GM13977 (cell line): ENCODE measurements around the gene HDGFL1.

Source experiments
- DNase-seq: peaks from one replicate; pipeline ENCODE4 v3.0.0; 2012; ENCODE audit warnings: low spot score
- CTCF ChIP-seq: IDR thresholded peaks from 2 replicates; pipeline ENCODE4 v1.5.1; 2012; ENCODE audit warnings: mild to moderate bottlenecking, control low read depth; ENCODE audit not compliant: insufficient read depth; ENCODE audit errors: extremely low read depth, missing control alignments
- in situ Hi-C: fragments of 300-500 bp; cut with MboI; formaldehyde crosslinking; loops from one replicate; pipeline ENCODE4 v1.12.0; 2022; ENCODE audit warnings: low sequenced_read_pairs, low pct_unique_long_range_greater_than_20kb, mixed read lengths, inconsistent platforms; ENCODE audit not compliant: unreplicated experiment

HDGFL1 gene

DNA sequence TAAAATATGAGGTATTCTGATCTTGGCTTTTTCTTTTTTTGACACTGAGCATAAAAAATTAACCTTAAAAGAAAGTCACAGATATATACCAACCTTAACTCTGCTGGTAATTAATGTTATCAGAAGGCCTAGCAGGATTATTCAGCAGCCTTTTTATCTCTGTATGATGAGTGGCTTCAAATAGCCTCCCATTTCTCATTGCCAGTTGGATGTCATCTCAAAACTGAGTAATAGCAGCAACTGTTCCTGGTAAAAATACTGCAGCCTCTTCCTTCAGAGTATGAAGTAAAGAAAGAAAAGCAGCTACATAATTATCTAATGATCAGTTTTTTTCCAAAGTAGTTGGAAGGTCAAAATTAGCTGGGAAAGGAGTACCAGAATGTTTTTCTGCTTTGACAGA is 24.9 kb upstream of the HDGFL1 start:
- DNase-seq = no peak
- in situ Hi-C loops = no loop called here
- no peak for TF ChIP-seq CTCF

GRCh38 chr6:22545051-22545450 is 24.3 kb upstream of the HDGFL1 start:
- TF ChIP-seq CTCF = no peak
- DNase-seq = no peak
- in situ Hi-C loops = no loop called here

DNA sequence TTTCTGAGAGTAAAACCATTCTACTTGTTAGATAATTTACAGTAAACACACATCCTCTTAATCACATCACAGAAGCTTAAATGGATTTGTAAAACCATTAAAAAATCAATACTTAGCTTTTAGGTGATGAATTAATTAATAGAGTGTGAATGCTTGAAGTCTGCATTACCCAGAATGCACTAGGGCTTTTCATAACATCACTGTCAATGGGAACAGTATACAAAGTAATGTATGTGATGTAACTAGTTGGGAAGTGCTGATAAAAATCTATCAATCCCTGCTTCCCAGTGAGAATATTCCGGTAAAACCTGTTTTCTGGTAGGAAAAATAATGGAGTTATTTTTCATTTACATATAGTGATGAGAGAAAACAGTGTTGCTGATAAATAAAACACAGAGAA is 23.1 kb upstream of the HDGFL1 start:
- no peak for TF ChIP-seq CTCF
- no peak for DNase-seq
- in situ Hi-C loops = no loop called here

GRCh38 chr6:22550971-22551670 is 18.2 kb upstream of the HDGFL1 start:
- DNase-seq = no peak
- in situ Hi-C loops = no loop called here
- no peak for TF ChIP-seq CTCF

DNA sequence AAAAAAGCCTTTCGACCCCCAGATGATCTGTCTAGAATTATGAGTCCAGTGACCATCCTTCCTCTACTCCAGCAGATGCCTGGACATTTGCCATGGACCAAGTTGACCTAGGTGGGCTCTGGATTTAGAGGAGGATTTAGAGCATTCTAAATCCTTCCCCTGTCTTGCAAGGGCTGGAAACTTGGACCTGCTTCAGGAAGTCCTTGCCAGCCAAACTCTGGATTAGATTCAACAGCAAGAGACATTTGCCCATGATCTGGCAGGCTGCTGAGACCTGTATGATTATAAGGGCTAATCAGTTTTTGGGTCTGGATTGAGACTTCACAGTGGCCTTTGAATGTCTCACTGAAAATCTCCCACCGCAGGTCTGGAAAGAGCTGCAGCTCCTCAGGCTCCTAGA is 13.1 kb upstream of the HDGFL1 start:
- no peak for DNase-seq
- in situ Hi-C loops = no loop called here
- TF ChIP-seq CTCF = no peak

- no peak for TF ChIP-seq CTCF
- in situ Hi-C loops = no loop called here
- no peak for DNase-seq
These were observed 12.4 kb upstream of the HDGFL1 start for GRCh38 chr6:22557007-22557406.
